DND-41 (cell line): ENCODE results near the gene BRD3.

ENCODE experiments used
- ATAC-seq: fragments of 200-7000 bp; cut with Tn5 transposase; 3 replicates; pipeline ENCODE4 v1.9.1; 2021; ENCODE audit warnings: low read depth; ENCODE audit not compliant: insufficient read depth
- DNase-seq: peaks from one replicate; pipeline ENCODE4 v3.0.0-alpha.2; 2020
- H2AFZ ChIP-seq: 2 replicates; pipeline ENCODE4 v1.6.0; 2012; ENCODE audit warnings: low read depth, low read length
- H3K27ac ChIP-seq: 2 replicates; pipeline ENCODE4 v1.5.1; 2012; ENCODE audit warnings: low read length, inconsistent platforms
- H3K27me3 ChIP-seq: fragments of 200-600 bp; sonication (generic); 2 replicates; pipeline ENCODE4 v1.6.0; 2012; ENCODE audit warnings: low read length, mild to moderate bottlenecking, inconsistent platforms; ENCODE audit not compliant: insufficient read depth, poor library complexity
- H3K36me3 ChIP-seq: 2 replicates; pipeline ENCODE4 v1.5.1; 2012; ENCODE audit warnings: low read length, inconsistent platforms; ENCODE audit not compliant: insufficient read depth
- H3K4me1 ChIP-seq: 2 replicates; pipeline ENCODE4 v1.5.1; 2012; ENCODE audit warnings: mild to moderate bottlenecking, low read length; ENCODE audit not compliant: insufficient read depth
- H3K4me2 ChIP-seq: 2 replicates; pipeline ENCODE4 v1.6.0; 2012; ENCODE audit warnings: mild to moderate bottlenecking, moderate library complexity, low read length, inconsistent platforms; ENCODE audit not compliant: insufficient read depth
- H3K4me3 ChIP-seq, 2 experiments: fragments of 200-600 bp in 1 of 2; shearing (Covaris generic) in 1 of 2; 2 replicates each; pipeline ENCODE4 v1.5.1; 2012 to 2016; ENCODE audit warnings: inconsistent platforms in 2 of 2, low read length in 2 of 2, mild to moderate bottlenecking in 2 of 2, low read depth in 1 of 2, moderate library complexity in 1 of 2
- H3K79me2 ChIP-seq: 2 replicates; pipeline ENCODE4 v1.6.0; 2012; ENCODE audit warnings: low read length, inconsistent platforms; ENCODE audit not compliant: insufficient read depth
- H3K9ac ChIP-seq: 2 replicates; pipeline ENCODE4 v1.6.0; 2012; ENCODE audit warnings: low read depth, mild to moderate bottlenecking, inconsistent platforms, low read length, moderate library complexity
- H3K9me3 ChIP-seq: 2 replicates; pipeline ENCODE4 v1.5.1; 2012; ENCODE audit warnings: low read length, moderate library complexity, mild to moderate bottlenecking, inconsistent platforms; ENCODE audit not compliant: insufficient read depth, severe bottlenecking
- H4K20me1 ChIP-seq: 2 replicates; pipeline ENCODE4 v1.6.0; 2012; ENCODE audit warnings: low read length; ENCODE audit not compliant: insufficient read depth
- EZH2 ChIP-seq: IDR thresholded peaks from 3 replicates; pipeline ENCODE4 v1.6.1; 2012; ENCODE audit warnings: borderline replicate concordance, low read depth, mild to moderate bottlenecking, moderate library complexity, low read length, inconsistent platforms; ENCODE audit not compliant: severe bottlenecking
- TF ChIP-seq, protein P1 (sequence below): IDR thresholded peaks from 2 replicates; pipeline ENCODE4 v1.5.1; 2012; ENCODE audit warnings: borderline replicate concordance, low read length, moderate library complexity, mild to moderate bottlenecking; ENCODE audit not compliant: poor library complexity, severe bottlenecking; ENCODE audit errors: extremely low read depth

Gene BRD3

GRCh38 chr9:134099123-134099761 is 31.4 kb upstream of the BRD3 start:
- H4K20me1 ChIP-seq = 0 out of 2 replicates have a peak, but pooled peaks cover 3% of the 10 kb centered on the region

GRCh38 chr9:134089972-134090371 is 22.1 kb upstream of the BRD3 start:
- TF ChIP-seq, protein P1, sequence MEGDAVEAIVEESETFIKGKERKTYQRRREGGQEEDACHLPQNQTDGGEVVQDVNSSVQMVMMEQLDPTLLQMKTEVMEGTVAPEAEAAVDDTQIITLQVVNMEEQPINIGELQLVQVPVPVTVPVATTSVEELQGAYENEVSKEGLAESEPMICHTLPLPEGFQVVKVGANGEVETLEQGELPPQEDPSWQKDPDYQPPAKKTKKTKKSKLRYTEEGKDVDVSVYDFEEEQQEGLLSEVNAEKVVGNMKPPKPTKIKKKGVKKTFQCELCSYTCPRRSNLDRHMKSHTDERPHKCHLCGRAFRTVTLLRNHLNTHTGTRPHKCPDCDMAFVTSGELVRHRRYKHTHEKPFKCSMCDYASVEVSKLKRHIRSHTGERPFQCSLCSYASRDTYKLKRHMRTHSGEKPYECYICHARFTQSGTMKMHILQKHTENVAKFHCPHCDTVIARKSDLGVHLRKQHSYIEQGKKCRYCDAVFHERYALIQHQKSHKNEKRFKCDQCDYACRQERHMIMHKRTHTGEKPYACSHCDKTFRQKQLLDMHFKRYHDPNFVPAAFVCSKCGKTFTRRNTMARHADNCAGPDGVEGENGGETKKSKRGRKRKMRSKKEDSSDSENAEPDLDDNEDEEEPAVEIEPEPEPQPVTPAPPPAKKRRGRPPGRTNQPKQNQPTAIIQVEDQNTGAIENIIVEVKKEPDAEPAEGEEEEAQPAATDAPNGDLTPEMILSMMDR = no peak
- no peak for TF ChIP-seq EZH2
- Histone ChIP-seq H3K36me3 (no peaks in the 10 kb centered on the region), H3K4me1 (no peaks in the 10 kb centered on the region), H3K9me3 (no peaks in the 10 kb centered on the region), H3K9ac (no peak overlapping the region), H3K79me2 (no peaks in the 10 kb centered on the region), H3K4me2 (no peak overlapping the region), H2AFZ (no peak overlapping the region), H3K27ac (no peak overlapping the region), H3K27me3 (no peaks in the 10 kb centered on the region), H3K4me3 (no peak overlapping the region), H4K20me1 (no peaks in the 10 kb centered on the region)
- ATAC-seq (no peak), DNase-seq (no peak)

More at GRCh38 chr9:134099123-134099761, 31.4 kb upstream of the BRD3 start:
- no peak overlapping the region for H2AFZ ChIP-seq
- DNase-seq (peak; percentile 54), ATAC-seq (peak; percentile 75)
- no peaks in the 10 kb centered on the region for H3K4me1 ChIP-seq
- H3K79me2 ChIP-seq = no peaks in the 10 kb centered on the region
- H3K4me3 ChIP-seq = no peak overlapping the region
- TF ChIP-seq, protein P1 = peak; percentile 81
- no peak for TF ChIP-seq EZH2
- H3K4me2 ChIP-seq = no peak overlapping the region
- H3K9ac ChIP-seq = no peak overlapping the region
- H3K9me3 ChIP-seq = no peaks in the 10 kb centered on the region
- H3K36me3 ChIP-seq = no peaks in the 10 kb centered on the region
- H3K27me3 ChIP-seq = no peaks in the 10 kb centered on the region
- H3K27ac ChIP-seq = no peak overlapping the region

GRCh38 chr9:134088063-134088725 is 20.4 kb upstream of the BRD3 start:
- no peak for DNase-seq
- Histone ChIP-seq H3K4me3 (no peak overlapping the region), H4K20me1 (no peaks in the 10 kb centered on the region), H3K9me3 (no peaks in the 10 kb centered on the region), H3K79me2 (no peaks in the 10 kb centered on the region), H3K4me1 (no peaks in the 10 kb centered on the region), H2AFZ (no peak overlapping the region), H3K36me3 (no peaks in the 10 kb centered on the region), H3K9ac (no peak overlapping the region), H3K4me2 (no peak overlapping the region), H3K27ac (no peak overlapping the region), H3K27me3 (no peaks in the 10 kb centered on the region)
- ATAC-seq = no peak
- TF ChIP-seq, protein P1 = no peak
- no peak for TF ChIP-seq EZH2
